DMS 273 (cell line): ENCODE data around the gene JUND.
A peak's percentile ranks its signal among the peaks of the same experiment; 100 is the strongest.
"Not testable (repeated sequence)": the region's sequence is repeated elsewhere in the genome, so short reads cannot be mapped to it uniquely, and the experiment has no call there.

Experiments used
- DNase-seq: peaks from one replicate; lab custom pipeline; 2025; ENCODE audit not compliant: unreplicated experiment; lab: John Stamatoyannopoulos, UW

Gene JUND

DNA sequence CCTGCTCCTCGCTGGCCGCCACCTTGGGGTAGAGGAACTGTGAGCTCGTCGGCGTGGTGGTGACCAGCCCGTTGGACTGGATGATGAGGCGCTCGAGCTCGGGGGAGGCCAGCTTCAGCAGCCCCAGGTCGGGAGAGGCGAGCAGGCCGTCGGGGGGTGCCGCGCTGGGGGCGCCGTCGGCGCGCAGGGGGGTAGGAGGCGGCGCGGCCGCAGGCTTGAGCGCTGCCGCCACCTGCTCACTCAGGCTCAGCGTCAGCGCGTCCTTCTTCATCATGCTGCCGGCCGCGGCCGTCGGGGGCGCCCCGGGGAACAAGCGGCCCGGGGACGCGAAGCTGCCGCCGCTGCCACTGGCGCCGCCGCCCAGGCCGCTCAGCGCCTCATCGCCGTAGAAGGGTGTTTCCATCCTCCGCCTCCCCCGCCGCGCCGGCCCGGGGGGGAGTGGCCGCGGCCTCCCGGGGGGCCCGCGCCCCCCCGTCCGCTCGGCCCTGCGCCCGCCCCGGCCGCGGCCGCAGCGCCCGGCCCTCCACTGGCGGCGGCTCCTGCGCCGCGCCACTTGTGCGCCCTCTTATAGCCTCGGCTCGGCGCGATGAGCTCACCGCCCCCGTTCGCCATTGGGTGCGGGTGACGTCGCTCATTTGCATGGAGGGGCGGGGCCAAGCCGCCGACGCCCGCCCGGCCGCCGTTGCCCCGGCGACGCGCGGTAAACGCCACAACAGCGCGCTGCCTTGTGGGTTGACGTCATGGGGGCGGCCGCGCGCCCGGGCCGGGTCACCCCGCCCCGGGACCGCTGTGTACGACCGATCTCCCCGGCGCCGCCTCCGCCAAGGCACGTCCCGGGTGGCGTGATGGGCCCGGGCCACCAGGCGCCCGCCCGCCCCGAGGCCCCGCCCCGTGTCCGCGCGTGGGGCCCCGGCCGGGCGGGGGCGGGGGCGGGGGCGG, at the start of gene JUND:
JUND (minus strand) TSS at position 541 of the 939 bp plus-strand sequence; CDS start at position 403, 138 bp downstream.
- peak; percentile 99 for DNase-seq

- no peak for DNase-seq
Observed at GRCh38 chr19:18330868-18331267, 49.4 kb upstream of the JUND start.

DNA sequence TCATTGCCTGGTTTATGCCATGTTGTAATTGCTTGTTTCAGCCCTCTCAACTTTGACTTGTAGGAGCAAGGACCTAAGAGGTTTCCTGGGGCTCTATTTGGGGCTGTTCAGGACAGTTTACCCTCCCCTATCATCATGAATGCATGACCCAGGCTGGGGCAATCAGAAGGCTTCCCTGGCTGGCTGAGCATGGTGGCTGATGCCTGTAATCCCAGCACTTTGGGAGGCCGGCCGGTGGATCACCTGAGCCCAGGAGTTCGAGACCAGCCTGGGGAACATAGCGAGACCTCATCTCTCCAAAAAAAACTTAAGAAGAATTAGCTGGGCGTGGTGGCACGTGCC, 47.6 kb upstream of the JUND start:
- DNase-seq: no peak

DNA sequence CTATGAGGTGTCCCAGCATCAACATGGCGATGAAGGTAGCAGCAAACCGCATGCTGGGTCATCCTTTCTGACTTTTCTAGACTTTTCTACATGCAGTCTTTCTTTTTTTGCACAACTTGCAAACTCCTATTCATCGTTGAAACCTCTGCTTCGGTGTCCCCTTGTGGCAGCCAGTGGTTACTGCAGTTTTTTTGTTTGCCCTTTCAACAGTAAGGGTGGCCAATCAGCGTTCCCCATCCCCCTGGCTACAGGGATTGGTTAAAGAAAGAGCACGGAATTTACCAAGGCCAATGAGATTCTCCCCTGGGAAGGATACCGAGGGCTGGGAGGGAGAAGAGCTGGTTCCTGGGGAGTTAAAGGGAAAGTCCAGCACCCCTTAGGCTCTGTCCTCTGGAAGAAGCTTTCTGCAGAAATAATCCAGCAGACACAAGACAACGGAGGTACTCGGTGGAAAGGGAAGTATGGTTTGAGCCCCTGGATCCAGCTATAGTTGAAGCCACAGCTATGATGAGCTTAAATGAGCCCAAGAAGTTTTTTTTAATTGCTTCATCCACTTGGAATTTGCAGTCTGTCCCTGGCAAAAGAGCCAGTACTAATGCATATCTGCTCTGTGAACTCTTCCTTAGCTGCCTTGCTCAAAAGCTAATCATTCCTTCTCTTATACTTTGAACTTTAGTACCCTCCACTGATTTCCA, 47.1 kb upstream of the JUND start:
- peak; percentile 99 for DNase-seq

DNA sequence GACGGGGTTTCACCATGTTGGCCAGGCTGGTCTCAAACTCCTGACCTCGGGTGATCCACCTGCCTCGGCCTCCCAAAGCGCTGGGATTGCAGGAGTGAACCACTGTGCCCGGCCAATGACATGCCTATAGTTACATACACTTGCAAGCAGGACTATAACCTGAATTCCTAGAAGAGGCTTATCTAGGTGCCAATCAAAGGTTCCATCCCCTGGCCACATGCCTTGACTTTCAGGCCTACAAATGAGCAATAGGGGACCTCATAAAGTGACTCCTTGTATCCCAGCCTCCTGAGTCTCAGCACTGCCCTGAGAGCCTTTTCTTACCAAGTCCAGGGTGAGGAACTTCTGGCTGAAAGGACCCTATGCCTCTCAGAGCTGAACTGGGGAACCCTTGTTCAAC, 45.4 kb upstream of the JUND start:
- DNase-seq: no peak

DNA sequence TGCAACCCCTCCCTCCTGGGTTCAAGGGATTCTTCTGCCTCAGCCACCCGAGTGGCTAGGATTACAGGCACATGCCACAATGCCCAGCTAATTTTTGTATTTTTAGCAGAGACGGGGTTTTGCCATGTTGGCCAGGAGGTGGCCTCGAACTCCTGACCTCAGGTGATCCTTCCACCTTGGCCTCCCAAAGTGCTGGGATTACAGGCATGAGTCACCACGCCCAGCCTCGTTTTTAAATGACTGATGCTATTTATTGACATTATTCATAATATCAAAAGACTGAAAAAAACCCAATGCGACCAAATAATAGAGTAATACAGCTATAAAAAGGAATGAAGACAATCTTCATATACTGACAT, 42.9 kb upstream of the JUND start:
- DNase-seq: not testable (repeated sequence)

DNA sequence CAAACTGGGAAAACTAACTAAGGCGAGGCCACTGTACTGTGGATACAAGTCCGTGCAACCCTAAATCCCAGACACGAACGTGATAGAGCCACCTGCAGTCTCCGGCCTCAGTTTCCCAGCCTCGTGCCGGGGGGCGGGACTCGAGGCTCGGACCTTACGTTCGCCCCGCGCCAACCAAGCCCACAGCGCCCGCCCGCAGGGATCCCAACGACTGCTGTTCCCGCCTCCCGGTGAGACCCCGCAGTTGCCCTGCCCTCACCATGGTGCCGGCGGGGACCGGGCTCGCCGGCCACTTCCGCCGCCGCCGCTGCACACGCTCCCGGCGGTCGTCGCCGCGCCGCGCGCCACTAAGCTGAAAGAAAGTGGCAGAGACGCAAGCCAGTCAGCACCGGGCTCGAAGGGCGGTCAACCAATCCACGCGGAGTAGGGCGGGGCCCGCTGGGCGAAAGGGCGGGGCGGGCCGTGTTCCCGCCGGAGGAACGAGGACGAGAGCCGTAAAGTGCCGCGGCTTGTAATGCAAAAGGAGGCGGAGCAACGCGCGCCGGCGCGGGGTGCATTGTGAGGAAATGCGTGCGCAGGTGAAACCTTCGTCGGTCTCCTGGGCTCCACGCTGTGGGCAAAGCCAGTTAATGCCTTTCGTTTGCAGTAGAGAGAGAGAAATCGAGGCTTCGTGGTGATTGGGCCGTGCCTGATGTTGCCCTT, 41.5 kb upstream of the JUND start, which contains the start of gene LSM4:
LSM4 (minus strand) TSS at position 318 of the 702 bp plus-strand sequence; CDS start at position 262, 56 bp downstream.
- DNase-seq: peak; percentile 100

GRCh38 chr19:18322318-18322758, 40.9 kb upstream of the JUND start:
- DNase-seq: peak; percentile 77

DNA sequence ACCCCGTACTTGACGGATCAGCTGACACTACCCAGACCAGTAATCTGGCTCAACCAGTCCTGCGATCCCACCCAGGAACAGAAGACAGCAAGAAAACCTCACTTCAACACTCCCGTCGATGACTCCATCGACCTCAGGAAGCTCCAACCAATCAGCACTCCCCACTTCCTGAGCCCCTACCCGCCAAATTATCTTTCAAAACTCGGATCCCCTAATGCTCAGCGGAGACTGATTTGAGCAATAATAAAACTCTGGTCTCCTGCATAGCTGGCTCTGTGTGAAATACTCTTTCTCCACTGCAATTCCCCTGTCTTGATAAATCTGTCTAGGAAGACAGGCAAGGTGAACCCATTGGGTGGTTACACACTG, 40.3 kb upstream of the JUND start:
- DNase-seq: no peak

- DNase-seq: no peak
Observed at GRCh38 chr19:18320865-18321733, 39.7 kb upstream of the JUND start.

DNA sequence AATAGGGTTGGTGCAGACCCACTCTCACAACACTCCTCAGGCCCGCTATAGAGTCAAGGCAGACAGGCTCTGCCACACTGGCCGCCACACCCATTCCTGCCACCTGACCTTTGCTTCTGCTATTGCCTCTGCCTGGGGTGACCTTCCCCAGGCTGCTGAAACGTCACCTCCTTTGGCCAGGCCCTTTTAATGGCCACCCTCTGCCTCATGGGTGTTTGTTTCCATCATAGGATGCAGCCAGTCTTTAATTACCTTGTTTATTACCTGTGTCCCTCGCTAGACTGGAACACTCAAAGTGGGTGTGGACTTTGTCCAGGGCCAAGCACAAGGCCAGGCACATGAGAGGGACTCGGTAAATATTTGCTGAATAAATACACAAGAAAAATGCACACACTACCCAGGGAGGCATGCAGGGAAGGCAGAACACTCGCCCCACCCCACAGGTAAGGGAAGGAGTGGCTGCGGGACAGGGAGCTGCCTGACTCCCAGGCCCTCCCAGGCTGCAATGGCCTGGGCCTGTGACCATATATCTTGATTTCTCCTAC, 38.2 kb upstream of the JUND start:
- DNase-seq: no peak

DNA sequence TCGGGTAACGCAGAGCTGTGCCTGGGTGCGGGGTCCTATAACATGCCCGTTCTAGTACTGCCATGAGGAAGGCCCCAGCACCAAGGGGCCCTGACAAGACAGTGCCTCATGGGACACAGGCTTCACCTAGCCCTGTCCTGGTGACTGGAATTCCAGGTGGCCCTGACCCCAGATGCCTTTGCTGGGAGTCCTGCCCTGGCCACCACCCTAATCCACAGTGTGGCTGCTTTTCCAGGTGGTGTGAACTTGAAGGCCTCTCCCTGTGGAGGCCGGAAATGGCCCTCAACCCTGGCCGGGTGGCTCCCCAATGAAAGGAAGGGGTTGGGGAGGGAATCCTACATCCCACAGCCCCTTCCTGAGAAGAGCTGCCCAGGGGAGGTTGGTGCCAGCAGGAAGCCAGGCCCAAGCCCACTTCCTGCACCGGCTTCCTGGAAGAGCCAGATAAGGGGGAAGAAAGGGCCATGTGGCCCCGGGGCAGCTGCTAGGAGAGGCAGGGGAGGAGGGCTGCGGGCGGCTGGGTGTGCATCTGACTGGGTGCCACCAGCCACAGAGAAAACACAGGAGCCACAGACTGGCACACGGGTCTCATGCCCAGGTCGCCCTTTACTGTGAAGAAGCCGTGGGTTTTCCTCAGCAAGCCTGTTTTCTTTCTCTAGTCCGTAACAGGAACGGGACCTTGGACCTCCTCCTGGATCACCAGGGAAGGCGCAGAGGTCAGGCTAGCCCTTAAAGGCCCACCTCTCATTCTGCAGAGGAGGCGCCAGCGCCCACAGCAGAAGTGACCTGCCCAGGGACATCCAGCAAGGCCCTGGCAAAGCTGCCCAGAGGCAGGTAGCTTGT, 36.8 kb upstream of the JUND start:
- no peak for DNase-seq

DNA sequence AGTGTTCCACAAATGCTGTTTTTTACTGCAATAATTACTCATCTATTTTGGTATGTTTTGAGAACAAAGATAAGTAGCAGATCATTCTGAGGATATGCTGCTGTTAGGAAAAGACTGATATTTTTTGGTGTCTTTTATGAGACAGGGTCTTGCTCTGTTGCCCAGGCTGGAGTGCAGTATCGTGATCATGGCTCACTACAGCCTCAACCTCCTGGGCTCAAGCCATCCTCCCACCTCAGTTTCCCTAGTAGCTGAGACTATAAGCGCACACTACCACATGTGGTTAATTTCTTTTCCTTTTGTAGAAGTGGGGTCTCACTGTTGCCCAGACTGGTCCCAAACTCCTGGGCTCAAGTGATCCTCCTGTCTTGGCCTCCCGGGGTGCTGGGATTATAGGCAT, 32.0 kb upstream of the JUND start:
- DNase-seq: no peak

DNA sequence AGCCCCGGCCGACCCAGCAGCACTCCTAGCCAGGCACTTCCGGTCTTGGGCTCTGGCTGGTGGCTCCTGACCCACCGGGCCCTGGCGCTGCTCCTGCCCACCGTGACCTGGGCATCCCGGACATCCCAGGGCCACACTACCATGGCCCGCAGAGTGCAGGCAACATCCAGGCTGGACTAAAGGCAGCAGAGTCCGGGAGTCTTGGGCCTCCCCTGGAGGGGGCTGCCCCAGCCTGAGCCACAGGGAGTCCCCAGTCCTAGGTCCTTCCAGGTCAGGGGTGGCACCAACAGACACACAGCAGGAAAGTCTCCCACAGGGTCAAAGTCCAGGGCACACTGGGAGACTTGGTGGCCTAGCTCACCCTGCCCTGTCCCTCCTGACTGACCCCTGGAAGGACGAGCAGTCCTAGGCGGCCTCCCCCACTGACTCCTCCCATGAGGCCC, 30.7 kb upstream of the JUND start:
- DNase-seq: no peak

GRCh38 chr19:18311502-18312091, 30.2 kb upstream of the JUND start:
- no peak for DNase-seq

GRCh38 chr19:18310966-18311365, 29.5 kb upstream of the JUND start:
- DNase-seq: no peak

DNA sequence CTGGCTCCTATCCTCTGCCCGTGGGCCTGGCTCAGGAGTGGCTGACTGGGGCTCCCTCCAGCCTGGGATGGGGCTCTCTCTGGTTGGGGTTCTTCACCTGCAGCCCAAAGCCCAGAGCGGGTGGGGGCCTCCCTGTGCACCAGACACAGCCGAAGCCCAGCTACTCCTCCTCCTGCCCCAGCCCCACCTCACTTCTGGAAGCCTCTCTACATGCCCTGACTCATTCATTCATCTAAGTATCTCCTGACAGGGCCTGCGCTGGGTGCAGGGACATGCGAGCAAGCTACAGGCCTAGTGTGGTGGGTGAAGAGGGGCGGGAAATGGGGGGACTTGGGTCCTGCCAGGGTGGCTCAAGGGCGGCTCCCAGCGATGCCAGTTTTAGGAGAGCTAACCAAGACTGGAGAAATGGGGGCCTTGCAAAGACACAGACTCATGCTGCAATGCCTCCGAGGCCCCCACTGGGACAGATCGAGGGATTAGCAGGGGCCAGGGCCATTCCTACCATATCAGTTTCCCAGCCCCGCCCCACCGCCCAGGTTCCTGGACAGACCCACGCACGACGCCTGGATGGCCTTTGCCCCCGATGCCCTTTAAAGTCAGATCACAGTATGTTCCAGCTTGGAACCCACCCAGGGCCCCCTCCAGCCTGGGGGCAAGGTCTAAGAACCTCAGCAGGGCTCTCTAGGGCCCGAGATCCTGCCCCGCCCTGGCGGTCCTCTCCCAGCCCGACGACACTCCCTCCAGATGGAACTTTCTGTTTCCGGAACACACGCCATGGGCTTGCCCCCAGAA, 28.9 kb upstream of the JUND start:
- DNase-seq: no peak

DNA sequence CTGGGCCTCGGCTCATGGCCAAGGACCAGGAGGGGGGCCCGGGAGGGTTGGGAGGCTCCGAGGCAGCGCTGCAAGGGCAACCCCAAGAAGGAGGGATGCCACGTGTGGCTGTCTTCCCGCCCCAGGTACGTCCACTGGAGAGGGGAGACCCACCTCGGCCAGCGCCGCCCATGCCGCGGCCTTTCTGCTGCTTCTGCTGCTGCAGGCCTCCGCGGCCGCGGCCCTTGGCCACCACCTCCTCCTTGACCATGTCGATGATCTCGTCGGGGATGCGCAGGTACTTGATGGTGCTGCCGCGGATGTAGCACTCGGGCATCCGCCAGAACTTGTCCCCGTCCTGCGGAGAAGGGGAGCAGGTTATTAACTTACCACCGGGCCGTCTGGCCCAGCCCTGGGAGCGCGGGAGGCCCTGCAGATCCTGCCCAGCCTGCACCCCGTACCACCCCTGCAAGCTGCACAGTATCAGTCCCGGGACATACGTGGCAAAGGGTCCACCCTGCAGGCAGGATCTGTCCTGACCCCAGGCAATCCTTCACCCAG, 28.2 kb upstream of the JUND start:
- no peak for DNase-seq
